Lower leg skin (tissue), 3 donors: ENCODE measurements around the gene NUP93.

Source experiments
- POLR2A ChIP-seq, 2 donors: fragments of 450-650 bp; IDR thresholded peaks; one replicate each; pipeline ENCODE4 v1.6.1; 2016 to 2017; ENCODE audit warnings: antibody characterized with exemption in 2 of 2, mild to moderate bottlenecking in 1 of 2, moderate library complexity in 1 of 2
- TF ChIP-seq, protein P1 (sequence below), 3 donors: fragments of 450-650 bp; IDR thresholded peaks; one replicate each; pipeline ENCODE4 v1.5.1; 2016; ENCODE audit warnings: antibody characterized with exemption in 3 of 3, mild to moderate bottlenecking in 3 of 3, moderate library complexity in 2 of 3

- no peak for TF ChIP-seq POLR2A (IDR thresholded peaks at IDR 0.05)
- TF ChIP-seq, protein P1, sequence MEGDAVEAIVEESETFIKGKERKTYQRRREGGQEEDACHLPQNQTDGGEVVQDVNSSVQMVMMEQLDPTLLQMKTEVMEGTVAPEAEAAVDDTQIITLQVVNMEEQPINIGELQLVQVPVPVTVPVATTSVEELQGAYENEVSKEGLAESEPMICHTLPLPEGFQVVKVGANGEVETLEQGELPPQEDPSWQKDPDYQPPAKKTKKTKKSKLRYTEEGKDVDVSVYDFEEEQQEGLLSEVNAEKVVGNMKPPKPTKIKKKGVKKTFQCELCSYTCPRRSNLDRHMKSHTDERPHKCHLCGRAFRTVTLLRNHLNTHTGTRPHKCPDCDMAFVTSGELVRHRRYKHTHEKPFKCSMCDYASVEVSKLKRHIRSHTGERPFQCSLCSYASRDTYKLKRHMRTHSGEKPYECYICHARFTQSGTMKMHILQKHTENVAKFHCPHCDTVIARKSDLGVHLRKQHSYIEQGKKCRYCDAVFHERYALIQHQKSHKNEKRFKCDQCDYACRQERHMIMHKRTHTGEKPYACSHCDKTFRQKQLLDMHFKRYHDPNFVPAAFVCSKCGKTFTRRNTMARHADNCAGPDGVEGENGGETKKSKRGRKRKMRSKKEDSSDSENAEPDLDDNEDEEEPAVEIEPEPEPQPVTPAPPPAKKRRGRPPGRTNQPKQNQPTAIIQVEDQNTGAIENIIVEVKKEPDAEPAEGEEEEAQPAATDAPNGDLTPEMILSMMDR (IDR thresholded peaks at IDR 0.05) = no peak
Observed at GRCh38 chr16:56777482-56777881, 47.6 kb downstream of the NUP93 start.
